GM12864 (cell line): ENCODE data around the gene SMG5.

Experiments used
- DNase-seq: peaks from one replicate; pipeline ENCODE4 v3.0.0-alpha.2; 2011; ENCODE audit warnings: low read depth
- H3K4me3 ChIP-seq: 2 replicates; pipeline ENCODE4 v1.5.1; 2011; ENCODE audit warnings: mild to moderate bottlenecking, low read depth, low read length, control low read depth
- CTCF ChIP-seq: IDR thresholded peaks from 2 replicates; pipeline ENCODE4 v1.5.1; 2011; ENCODE audit warnings: low read depth, mild to moderate bottlenecking, moderate library complexity, low read length, control low read depth, inconsistent platforms; ENCODE audit errors: missing control alignments

The SMG5 gene

GRCh38 chr1:156289857-156290256, 7.2 kb upstream of the SMG5 start:
- TF ChIP-seq CTCF, result no peak
- H3K4me3 ChIP-seq, result no peak overlapping the region
- DNase-seq, result no peak

- no peak for TF ChIP-seq CTCF
- DNase-seq, result no peak
- H3K4me3 ChIP-seq, result no peak overlapping the region
Measured at GRCh38 chr1:156286061-156286460, 3.4 kb upstream of the SMG5 start.

GRCh38 chr1:156285437-156285836, 2.8 kb upstream of the SMG5 start:
- H3K4me3 ChIP-seq, result no peak overlapping the region
- no peak for DNase-seq
- TF ChIP-seq CTCF, result no peak

- DNase-seq, result no peak
- H3K4me3 ChIP-seq, result no peak overlapping the region
- TF ChIP-seq CTCF, result no peak
Measured at GRCh38 chr1:156284757-156285156, 2.1 kb upstream of the SMG5 start.

- DNase-seq, result no peak
- H3K4me3 ChIP-seq, result peak within 1 kb of the TSS; percentile 97
- TF ChIP-seq CTCF, result no peak
Measured at GRCh38 chr1:156284112-156284511, 1.5 kb upstream of the SMG5 start, which contains the start of gene TMEM79. Gene TMEM79, plus strand, starts transcription at chr1:156284325. Its CDS starts 902 bp downstream, at chr1:156285227.

GRCh38 chr1:156283521-156283920, 896 bp upstream of the SMG5 start:
- no peak for DNase-seq
- no peak for TF ChIP-seq CTCF
- H3K4me3 ChIP-seq, result peak overlapping the region; percentile 97

GRCh38 chr1:156281693-156282478, 739 bp downstream of the SMG5 start:
- no peak for DNase-seq
- TF ChIP-seq CTCF, result no peak
- peak overlapping the region; percentile 97 for H3K4me3 ChIP-seq
